Mesodermal cell (in vitro differentiated cells): ENCODE measurements around the gene IGFBP4.

Experiments used
- H3K27ac ChIP-seq: 2 replicates; pipeline ENCODE4 v1.7.0; 2013; ENCODE audit warnings: mild to moderate bottlenecking, low read depth, low read length, moderate library complexity; ENCODE audit not compliant: severe bottlenecking
- H3K36me3 ChIP-seq: 2 replicates; pipeline ENCODE4 v1.7.1; 2013; ENCODE audit warnings: mild to moderate bottlenecking, low read length, moderate library complexity; ENCODE audit not compliant: control insufficient read depth, insufficient read depth
- H3K4me1 ChIP-seq: one replicate; pipeline ENCODE4 v1.7.1; 2013; ENCODE audit warnings: mild to moderate bottlenecking, low read length; ENCODE audit not compliant: insufficient read depth, control insufficient read depth, poor library complexity, severe bottlenecking
- H3K4me3 ChIP-seq: 2 replicates; pipeline ENCODE4 v1.7.0; 2013; ENCODE audit warnings: low read length, control low read depth, mild to moderate bottlenecking; ENCODE audit not compliant: insufficient read depth, poor library complexity, severe bottlenecking; ENCODE audit errors: extremely low read depth
- H3K9me3 ChIP-seq: 2 replicates; pipeline ENCODE4 v1.7.1; 2013; ENCODE audit warnings: mild to moderate bottlenecking, low read length, moderate library complexity; ENCODE audit not compliant: control insufficient read depth
- WGBS, 2 experiments: methylation state at CpG; one replicate each; pipeline ENCODE4 v1.1.5; 2013; ENCODE audit warnings: missing lambda C conversion rate in 2 of 2; ENCODE audit not compliant: insufficient coverage in 2 of 2; 5-methylcytosine and 5-hydroxymethylcytosine counted together

Gene IGFBP4

GRCh38 chr17:40484973-40485530 lies 41.8 kb downstream of the IGFBP4 start:
- Histone ChIP-seq H3K27ac (peak overlapping the region; percentile 95), H3K4me1 (peaks cover 55% of the 10 kb centered on the region), H3K9me3 (no peaks in the 10 kb centered on the region), H3K4me3 (no peak overlapping the region), H3K36me3 (no peaks in the 10 kb centered on the region)
- 77 to 87% methylated on average over 2 to 4 of the region's 7 CpGs for WGBS, 2 experiments

DNA sequence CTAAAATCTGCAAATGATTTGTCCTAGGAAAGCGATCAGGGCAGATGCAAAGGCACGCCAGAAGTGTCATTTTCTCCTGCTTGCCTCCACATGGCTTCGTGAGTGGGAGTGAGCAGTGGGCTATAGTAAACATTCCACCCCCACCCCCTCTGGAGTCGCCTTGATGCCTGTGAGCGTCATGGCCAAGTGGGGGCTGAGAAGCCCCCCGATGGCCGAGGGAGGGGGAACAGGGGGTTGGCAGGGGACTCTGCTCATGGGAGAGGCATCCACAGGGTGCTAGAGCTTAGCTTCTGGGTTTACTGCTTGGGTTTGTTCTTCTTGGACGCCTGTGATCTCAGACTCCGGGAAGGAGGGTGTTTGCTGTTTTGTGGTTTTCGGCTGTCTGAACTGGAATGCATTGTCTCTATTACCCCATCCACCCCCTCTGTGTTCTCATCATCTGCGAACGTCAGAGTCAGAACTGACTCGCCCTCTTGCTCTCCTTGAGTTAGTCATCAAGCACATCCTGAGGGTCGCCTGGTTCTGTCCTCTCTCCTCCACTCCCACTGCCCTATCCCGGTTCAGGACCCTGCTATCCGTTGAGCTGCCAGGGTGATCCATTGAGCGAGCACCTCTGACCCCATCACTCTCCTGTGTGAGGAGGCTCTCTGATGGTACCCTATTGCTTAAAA lies 42.7 kb downstream of the IGFBP4 start:
- WGBS, 2 experiments, result 58 to 60% methylated on average over 5 to 6 of the region's 17 CpGs
- Histone ChIP-seq H3K36me3 (no peaks in the 10 kb centered on the region), H3K9me3 (no peaks in the 10 kb centered on the region), H3K27ac (peak overlapping the region; percentile 95), H3K4me3 (no peak overlapping the region), H3K4me1 (peaks cover 64% of the 10 kb centered on the region)

DNA sequence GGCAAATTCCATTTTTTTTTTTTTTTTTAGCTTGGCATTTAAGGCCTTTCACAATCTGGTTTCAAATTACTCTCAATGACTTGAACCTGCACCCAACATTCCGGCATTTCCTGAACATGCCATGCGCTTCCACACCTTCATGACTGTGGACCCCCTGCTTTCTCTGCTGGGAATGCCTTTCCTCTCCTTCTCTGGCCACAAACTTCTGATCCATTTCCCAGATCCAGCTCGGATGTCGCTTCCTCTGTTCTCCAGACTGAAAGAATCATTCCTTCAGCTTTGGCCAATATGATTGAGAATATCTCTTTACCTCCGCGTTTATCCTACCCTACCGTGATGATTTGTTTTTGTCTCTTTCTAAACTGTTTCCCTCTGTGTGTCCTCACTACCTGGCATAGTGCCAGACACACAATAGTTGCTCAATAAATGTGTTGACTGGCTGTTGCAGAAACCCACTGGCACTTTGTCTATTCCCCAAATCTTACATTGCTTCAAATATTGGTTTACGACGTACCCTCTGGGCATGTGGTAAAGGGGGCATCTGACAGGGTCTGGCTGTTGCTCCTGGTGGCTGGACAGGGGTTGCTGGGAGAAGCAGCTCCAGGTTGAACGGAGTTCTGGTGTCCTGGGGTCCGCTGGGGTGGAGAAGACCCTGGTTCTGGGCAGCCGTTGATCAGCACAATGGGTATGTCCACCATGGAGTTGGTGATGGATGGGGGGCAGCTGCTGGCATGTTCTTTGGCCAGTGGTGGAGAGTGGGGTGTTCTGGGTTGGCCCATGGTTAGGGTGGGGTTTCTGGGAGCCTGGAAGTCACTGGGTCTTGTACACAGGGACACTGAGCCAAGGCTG lies 43.5 kb downstream of the IGFBP4 start:
- H3K9me3 ChIP-seq, result no peaks in the 10 kb centered on the region
- 89 to 91% methylated on average over 9 to 10 of the region's 12 CpGs for WGBS, 2 experiments
- H3K4me1 ChIP-seq, result peaks cover 64% of the 10 kb centered on the region
- H3K36me3 ChIP-seq, result no peaks in the 10 kb centered on the region
- H3K4me3 ChIP-seq, result no peak overlapping the region
- H3K27ac ChIP-seq, result peak overlapping the region; percentile 95

DNA sequence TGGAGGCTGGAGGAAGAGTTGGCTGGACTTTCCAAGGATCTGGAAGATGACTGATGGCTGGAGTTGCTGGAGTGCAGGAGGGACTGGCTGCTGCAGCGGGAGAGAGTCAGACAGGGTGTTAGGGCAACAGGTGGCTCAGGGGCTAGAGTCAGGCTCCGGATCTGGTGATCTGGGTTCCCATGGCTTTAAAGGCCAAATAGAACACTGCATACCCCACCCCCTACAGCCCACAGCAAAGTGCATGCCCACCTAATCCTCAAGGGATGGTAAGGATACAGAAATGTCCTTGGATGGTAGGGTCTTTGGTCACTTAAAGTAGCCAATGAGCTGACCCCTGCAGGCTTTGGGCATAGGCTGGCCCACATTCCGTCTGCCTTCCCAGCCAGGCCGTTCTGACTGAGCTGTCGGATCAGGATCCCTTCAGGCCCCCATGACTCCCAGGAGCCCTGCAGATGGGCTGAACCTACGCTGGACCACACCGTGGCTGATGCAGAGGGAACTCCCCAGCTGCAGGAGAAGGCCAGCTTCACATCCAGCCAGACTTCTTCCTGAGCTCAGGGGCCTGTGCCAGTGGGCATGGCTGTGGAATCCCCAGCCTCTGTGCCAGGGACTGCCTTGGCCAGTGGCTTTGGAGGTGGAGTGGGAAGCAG lies 44.2 kb downstream of the IGFBP4 start:
- H3K27ac ChIP-seq, result no peak overlapping the region
- H3K4me1 ChIP-seq, result peaks cover 64% of the 10 kb centered on the region
- WGBS, 2 experiments, result 86 to 94% methylated on average over 2 to 7 of the region's 7 CpGs
- H3K4me3 ChIP-seq, result no peak overlapping the region
- H3K9me3 ChIP-seq, result no peaks in the 10 kb centered on the region
- H3K36me3 ChIP-seq, result no peaks in the 10 kb centered on the region

- no peaks in the 10 kb centered on the region for H3K36me3 ChIP-seq
- no peaks in the 10 kb centered on the region for H3K9me3 ChIP-seq
- WGBS, 2 experiments, result 15 to 38% methylated on average over 2 to 4 of the region's 5 CpGs
- no peak overlapping the region for H3K4me3 ChIP-seq
- peaks cover 39% of the 10 kb centered on the region for H3K4me1 ChIP-seq
- peak overlapping the region; percentile 23 for H3K27ac ChIP-seq
Observed at GRCh38 chr17:40490289-40490853, 47.1 kb downstream of the IGFBP4 start.

GRCh38 chr17:40490982-40491381 lies 47.7 kb downstream of the IGFBP4 start:
- H3K36me3 ChIP-seq, result no peaks in the 10 kb centered on the region
- H3K9me3 ChIP-seq, result no peaks in the 10 kb centered on the region
- H3K4me3 ChIP-seq, result no peak overlapping the region
- H3K27ac ChIP-seq, result no peak overlapping the region
- WGBS, 2 experiments, result 95 to 100% methylated on average over 1 to 2 of the region's 2 CpGs
- peaks cover 33% of the 10 kb centered on the region for H3K4me1 ChIP-seq

GRCh38 chr17:40491486-40491885 lies 48.2 kb downstream of the IGFBP4 start:
- peaks cover 29% of the 10 kb centered on the region for H3K4me1 ChIP-seq
- H3K9me3 ChIP-seq, result no peaks in the 10 kb centered on the region
- no peaks in the 10 kb centered on the region for H3K36me3 ChIP-seq
- 50 to 100% methylated on average over 1 to 2 of the region's 7 CpGs for WGBS, 2 experiments
- H3K4me3 ChIP-seq, result no peak overlapping the region
- no peak overlapping the region for H3K27ac ChIP-seq

DNA sequence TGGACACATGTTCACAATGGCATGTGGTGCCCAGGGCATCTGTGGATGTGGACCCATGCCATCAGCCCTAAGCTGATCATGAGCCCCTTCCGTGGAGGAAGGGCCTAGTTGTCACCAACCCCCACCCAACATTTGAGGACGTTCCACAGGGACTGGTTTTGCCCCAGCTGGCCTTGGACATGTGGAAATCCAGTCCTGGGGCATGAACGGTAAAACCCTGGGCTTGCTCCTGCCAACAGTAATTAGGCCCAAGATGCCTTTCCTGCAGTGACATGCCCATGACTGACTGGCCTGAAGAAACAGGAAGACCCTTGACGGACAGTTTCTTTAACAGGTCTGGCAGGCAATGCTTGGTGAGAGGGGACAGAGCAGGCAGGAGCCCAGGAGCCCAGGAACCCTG lies 50.4 kb downstream of the IGFBP4 start:
- 86 to 98% methylated on average over 4 of the region's 4 CpGs for WGBS, 2 experiments

DNA sequence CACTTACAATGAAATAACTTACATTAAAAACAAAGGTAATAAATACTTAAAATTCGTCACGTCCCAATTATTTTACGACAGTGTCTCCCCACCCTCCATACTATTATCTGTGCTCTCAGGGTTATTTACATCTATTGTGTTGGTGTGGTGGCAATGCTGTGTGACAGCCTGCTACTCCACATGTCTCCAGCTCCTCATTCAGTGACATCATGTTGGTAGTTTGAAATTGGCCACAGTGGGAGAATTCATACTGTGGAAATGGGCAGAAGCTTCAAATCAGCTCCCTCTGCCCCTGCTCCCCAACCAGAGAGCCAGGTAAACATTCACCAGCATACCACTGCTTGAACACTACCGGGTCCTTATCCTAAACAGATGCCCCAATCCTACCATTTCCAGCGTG lies 51.9 kb downstream of the IGFBP4 start:
- Histone ChIP-seq H3K4me3 (no peak overlapping the region), H3K27ac (no peak overlapping the region), H3K9me3 (no peaks in the 10 kb centered on the region), H3K36me3 (no peaks in the 10 kb centered on the region), H3K4me1 (peaks cover 24% of the 10 kb centered on the region)
- 95% methylated on average over 2 of the region's 5 CpGs; no CpG with 5 or more reads in 1 of the 2 experiments for WGBS, 2 experiments

More for the DNA sequence above, 50.4 kb downstream of the IGFBP4 start:
- H3K36me3 ChIP-seq, result no peaks in the 10 kb centered on the region
- H3K4me1 ChIP-seq, result peaks cover 20% of the 10 kb centered on the region
- no peak overlapping the region for H3K4me3 ChIP-seq
- H3K9me3 ChIP-seq, result no peaks in the 10 kb centered on the region
- no peak overlapping the region for H3K27ac ChIP-seq

DNA sequence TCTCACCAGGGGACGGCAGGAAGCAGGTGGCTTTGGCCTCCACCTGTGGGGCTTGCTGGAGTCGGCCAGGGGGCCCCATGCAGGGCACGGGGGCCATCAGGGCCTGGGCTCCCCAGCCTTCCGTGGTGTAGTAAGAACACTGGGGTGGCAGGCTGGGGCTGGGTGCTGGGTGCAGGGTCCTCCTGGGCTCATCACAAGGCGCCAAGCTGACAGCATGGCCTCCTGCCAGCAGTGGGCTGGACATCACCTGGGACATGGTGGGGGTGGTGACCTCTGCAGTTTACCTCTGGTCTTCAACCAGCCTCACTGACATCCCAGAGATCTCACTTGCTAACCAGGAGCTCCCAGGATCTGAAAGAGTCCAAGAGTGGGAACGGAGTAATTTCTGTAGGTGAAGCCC lies 52.9 kb downstream of the IGFBP4 start:
- WGBS, 2 experiments, result 100% methylated on average over 4 of the region's 6 CpGs
- H3K36me3 ChIP-seq, result no peaks in the 10 kb centered on the region
- no peak overlapping the region for H3K27ac ChIP-seq
- no peaks in the 10 kb centered on the region for H3K9me3 ChIP-seq
- H3K4me1 ChIP-seq, result peaks cover 17% of the 10 kb centered on the region
- no peak overlapping the region for H3K4me3 ChIP-seq
